ENCODE data around the gene KCNJ4.

GRCh38 chr22:38440747-38441350 is 14.2 kb downstream of the KCNJ4 start:
- TF ChIP-seq, protein P1, sequence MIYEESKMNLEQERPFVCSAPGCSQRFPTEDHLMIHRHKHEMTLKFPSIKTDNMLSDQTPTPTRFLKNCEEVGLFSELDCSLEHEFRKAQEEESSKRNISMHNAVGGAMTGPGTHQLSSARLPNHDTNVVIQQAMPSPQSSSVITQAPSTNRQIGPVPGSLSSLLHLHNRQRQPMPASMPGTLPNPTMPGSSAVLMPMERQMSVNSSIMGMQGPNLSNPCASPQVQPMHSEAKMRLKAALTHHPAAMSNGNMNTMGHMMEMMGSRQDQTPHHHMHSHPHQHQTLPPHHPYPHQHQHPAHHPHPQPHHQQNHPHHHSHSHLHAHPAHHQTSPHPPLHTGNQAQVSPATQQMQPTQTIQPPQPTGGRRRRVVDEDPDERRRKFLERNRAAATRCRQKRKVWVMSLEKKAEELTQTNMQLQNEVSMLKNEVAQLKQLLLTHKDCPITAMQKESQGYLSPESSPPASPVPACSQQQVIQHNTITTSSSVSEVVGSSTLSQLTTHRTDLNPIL (CRISPR knock-in tag; IDR thresholded peaks at IDR 0.05; ENCODE audit: low read depth) = no peak
- TF ChIP-seq ZNF70 (CRISPR knock-in tag; IDR thresholded peaks at IDR 0.05) (no peak), PATZ1 (CRISPR knock-in tag; IDR thresholded peaks at IDR 0.05; ENCODE audit: borderline replicate concordance) (no peak), ZFP30 (CRISPR knock-in tag; IDR thresholded peaks at IDR 0.05) (no peak), BACH2 (CRISPR knock-in tag; IDR thresholded peaks at IDR 0.05; ENCODE audit: borderline replicate concordance) (no peak), ZFP3 (CRISPR knock-in tag; IDR thresholded peaks at IDR 0.05) (no peak)
- TF ChIP-seq, protein P2, sequence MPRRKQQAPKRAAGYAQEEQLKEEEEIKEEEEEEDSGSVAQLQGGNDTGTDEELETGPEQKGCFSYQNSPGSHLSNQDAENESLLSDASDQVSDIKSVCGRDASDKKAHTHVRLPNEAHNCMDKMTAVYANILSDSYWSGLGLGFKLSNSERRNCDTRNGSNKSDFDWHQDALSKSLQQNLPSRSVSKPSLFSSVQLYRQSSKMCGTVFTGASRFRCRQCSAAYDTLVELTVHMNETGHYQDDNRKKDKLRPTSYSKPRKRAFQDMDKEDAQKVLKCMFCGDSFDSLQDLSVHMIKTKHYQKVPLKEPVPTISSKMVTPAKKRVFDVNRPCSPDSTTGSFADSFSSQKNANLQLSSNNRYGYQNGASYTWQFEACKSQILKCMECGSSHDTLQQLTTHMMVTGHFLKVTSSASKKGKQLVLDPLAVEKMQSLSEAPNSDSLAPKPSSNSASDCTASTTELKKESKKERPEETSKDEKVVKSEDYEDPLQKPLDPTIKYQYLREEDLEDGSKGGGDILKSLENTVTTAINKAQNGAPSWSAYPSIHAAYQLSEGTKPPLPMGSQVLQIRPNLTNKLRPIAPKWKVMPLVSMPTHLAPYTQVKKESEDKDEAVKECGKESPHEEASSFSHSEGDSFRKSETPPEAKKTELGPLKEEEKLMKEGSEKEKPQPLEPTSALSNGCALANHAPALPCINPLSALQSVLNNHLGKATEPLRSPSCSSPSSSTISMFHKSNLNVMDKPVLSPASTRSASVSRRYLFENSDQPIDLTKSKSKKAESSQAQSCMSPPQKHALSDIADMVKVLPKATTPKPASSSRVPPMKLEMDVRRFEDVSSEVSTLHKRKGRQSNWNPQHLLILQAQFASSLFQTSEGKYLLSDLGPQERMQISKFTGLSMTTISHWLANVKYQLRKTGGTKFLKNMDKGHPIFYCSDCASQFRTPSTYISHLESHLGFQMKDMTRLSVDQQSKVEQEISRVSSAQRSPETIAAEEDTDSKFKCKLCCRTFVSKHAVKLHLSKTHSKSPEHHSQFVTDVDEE (CRISPR knock-in tag; IDR thresholded peaks at IDR 0.05) = no peak
